ENCODE data around the gene PSMD6. TPM values are rescaled to one million over a fixed set of nuclear protein-coding genes. Genes with fewer than 3 reads are reported as not detected.
A peak's percentile ranks its signal among the peaks of the same experiment; 100 is the strongest.

The PSMD6 gene
- 60.2 TPM for total RNA-seq (ENCODE audit: insufficient read depth, low replicate concordance)

GRCh38 chr3:64023187-64023860, at the start of gene PSMD6:
PSMD6 (minus strand) TSS chr3:64023494; CDS start chr3:64023419, 75 bp downstream.
- peak; percentile 81 for DNase-seq (ENCODE audit: low spot score)

GRCh38 chr3:64072126-64072525, 48.8 kb upstream of the PSMD6 start:
- no peak for DNase-seq (ENCODE audit: low spot score)

- no peak for DNase-seq (ENCODE audit: low spot score)
These were observed 47.4 kb upstream of the PSMD6 start for GRCh38 chr3:64070704-64071103.

- DNase-seq (ENCODE audit: low spot score): peak; percentile 28
These were observed 44.4 kb upstream of the PSMD6 start for GRCh38 chr3:64067506-64068346.

GRCh38 chr3:64064804-64065203, 41.5 kb upstream of the PSMD6 start:
- no peak for DNase-seq (ENCODE audit: low spot score)

GRCh38 chr3:64063983-64064438, 40.7 kb upstream of the PSMD6 start:
- DNase-seq (ENCODE audit: low spot score): no peak

GRCh38 chr3:64063207-64063982, 40.1 kb upstream of the PSMD6 start:
- no peak for DNase-seq (ENCODE audit: low spot score)

- DNase-seq (ENCODE audit: low spot score): no peak
These were observed 38.3 kb upstream of the PSMD6 start for GRCh38 chr3:64061628-64062027.

- no peak for DNase-seq (ENCODE audit: low spot score)
These were observed 36.3 kb upstream of the PSMD6 start for GRCh38 chr3:64059484-64060175.

GRCh38 chr3:64058566-64058965, 35.3 kb upstream of the PSMD6 start:
- no peak for DNase-seq (ENCODE audit: low spot score)

- no peak for DNase-seq (ENCODE audit: low spot score)
These were observed 33.9 kb upstream of the PSMD6 start for GRCh38 chr3:64057231-64057630.

GRCh38 chr3:64056606-64057180, 33.4 kb upstream of the PSMD6 start:
- no peak for DNase-seq (ENCODE audit: low spot score)

GRCh38 chr3:64055076-64055475, 31.8 kb upstream of the PSMD6 start:
- no peak for DNase-seq (ENCODE audit: low spot score)

- DNase-seq (ENCODE audit: low spot score): no peak
These were observed 31.2 kb upstream of the PSMD6 start for GRCh38 chr3:64054488-64054887.

GRCh38 chr3:64053581-64053980, 30.3 kb upstream of the PSMD6 start:
- no peak for DNase-seq (ENCODE audit: low spot score)

- DNase-seq (ENCODE audit: low spot score): no peak
These were observed 29.8 kb upstream of the PSMD6 start for GRCh38 chr3:64053117-64053516.

GRCh38 chr3:64049832-64050231, 26.5 kb upstream of the PSMD6 start:
- no peak for DNase-seq (ENCODE audit: low spot score)

GRCh38 chr3:64049136-64049535, 25.8 kb upstream of the PSMD6 start:
- DNase-seq (ENCODE audit: low spot score): no peak

GRCh38 chr3:64048631-64049061, 25.4 kb upstream of the PSMD6 start:
- no peak for DNase-seq (ENCODE audit: low spot score)

- DNase-seq (ENCODE audit: low spot score): no peak
These were observed 24.5 kb upstream of the PSMD6 start for GRCh38 chr3:64047787-64048186.

GRCh38 chr3:64046996-64047594, 23.8 kb upstream of the PSMD6 start:
- no peak for DNase-seq (ENCODE audit: low spot score)
